NCI-H1105 treated with DMSO at 0.1 percent for 48 hours (cell line): ENCODE measurements around the gene WBP2.
A peak's percentile ranks its signal among the peaks of the same experiment; 100 is the strongest.

Experiments used
- DNase-seq: peaks from one replicate; lab custom pipeline; 2025; lab: John Stamatoyannopoulos, UW

Gene WBP2

GRCh38 chr17:75827308-75828075, 27.6 kb downstream of the WBP2 start:
- peak; percentile 59 for DNase-seq

- no peak for DNase-seq
Observed at GRCh38 chr17:75826561-75827307, 28.4 kb downstream of the WBP2 start.

GRCh38 chr17:75825748-75826370, 29.3 kb downstream of the WBP2 start:
- DNase-seq = no peak

GRCh38 chr17:75825149-75825552, 30.0 kb downstream of the WBP2 start:
- DNase-seq = no peak

GRCh38 chr17:75824666-75825065, 30.5 kb downstream of the WBP2 start:
- no peak for DNase-seq

GRCh38 chr17:75824050-75824552, 31.0 kb downstream of the WBP2 start:
- DNase-seq = no peak

- DNase-seq = no peak
Observed at GRCh38 chr17:75823257-75824041, 31.7 kb downstream of the WBP2 start.

GRCh38 chr17:75822800-75823166, 32.4 kb downstream of the WBP2 start:
- no peak for DNase-seq

- peak; percentile 83 for DNase-seq
Observed at GRCh38 chr17:75822119-75822799, 32.9 kb downstream of the WBP2 start.

- no peak for DNase-seq
Observed at GRCh38 chr17:75821552-75821951, 33.6 kb downstream of the WBP2 start.

GRCh38 chr17:75820094-75821080, 34.7 kb downstream of the WBP2 start:
- no peak for DNase-seq

- DNase-seq = no peak
Observed at GRCh38 chr17:75819678-75820077, 35.5 kb downstream of the WBP2 start.

- DNase-seq = no peak
Observed at GRCh38 chr17:75819116-75819515, 36.0 kb downstream of the WBP2 start.

- DNase-seq = no peak
Observed at GRCh38 chr17:75818326-75818885, 36.7 kb downstream of the WBP2 start.

GRCh38 chr17:75817571-75817970, 37.6 kb downstream of the WBP2 start:
- no peak for DNase-seq

- no peak for DNase-seq
Observed at GRCh38 chr17:75816693-75817092, 38.4 kb downstream of the WBP2 start.

GRCh38 chr17:75815399-75815798, 39.7 kb downstream of the WBP2 start:
- no peak for DNase-seq

GRCh38 chr17:75814900-75815373, 40.2 kb downstream of the WBP2 start:
- no peak for DNase-seq

GRCh38 chr17:75814021-75814395, 41.1 kb downstream of the WBP2 start:
- DNase-seq = no peak
